ENCODE results near the gene CCDC88C.
"Not testable (repeated sequence)": the region's sequence is repeated elsewhere in the genome, so short reads cannot be mapped to it uniquely, and the experiment has no call there.

The CCDC88C gene, protein sequence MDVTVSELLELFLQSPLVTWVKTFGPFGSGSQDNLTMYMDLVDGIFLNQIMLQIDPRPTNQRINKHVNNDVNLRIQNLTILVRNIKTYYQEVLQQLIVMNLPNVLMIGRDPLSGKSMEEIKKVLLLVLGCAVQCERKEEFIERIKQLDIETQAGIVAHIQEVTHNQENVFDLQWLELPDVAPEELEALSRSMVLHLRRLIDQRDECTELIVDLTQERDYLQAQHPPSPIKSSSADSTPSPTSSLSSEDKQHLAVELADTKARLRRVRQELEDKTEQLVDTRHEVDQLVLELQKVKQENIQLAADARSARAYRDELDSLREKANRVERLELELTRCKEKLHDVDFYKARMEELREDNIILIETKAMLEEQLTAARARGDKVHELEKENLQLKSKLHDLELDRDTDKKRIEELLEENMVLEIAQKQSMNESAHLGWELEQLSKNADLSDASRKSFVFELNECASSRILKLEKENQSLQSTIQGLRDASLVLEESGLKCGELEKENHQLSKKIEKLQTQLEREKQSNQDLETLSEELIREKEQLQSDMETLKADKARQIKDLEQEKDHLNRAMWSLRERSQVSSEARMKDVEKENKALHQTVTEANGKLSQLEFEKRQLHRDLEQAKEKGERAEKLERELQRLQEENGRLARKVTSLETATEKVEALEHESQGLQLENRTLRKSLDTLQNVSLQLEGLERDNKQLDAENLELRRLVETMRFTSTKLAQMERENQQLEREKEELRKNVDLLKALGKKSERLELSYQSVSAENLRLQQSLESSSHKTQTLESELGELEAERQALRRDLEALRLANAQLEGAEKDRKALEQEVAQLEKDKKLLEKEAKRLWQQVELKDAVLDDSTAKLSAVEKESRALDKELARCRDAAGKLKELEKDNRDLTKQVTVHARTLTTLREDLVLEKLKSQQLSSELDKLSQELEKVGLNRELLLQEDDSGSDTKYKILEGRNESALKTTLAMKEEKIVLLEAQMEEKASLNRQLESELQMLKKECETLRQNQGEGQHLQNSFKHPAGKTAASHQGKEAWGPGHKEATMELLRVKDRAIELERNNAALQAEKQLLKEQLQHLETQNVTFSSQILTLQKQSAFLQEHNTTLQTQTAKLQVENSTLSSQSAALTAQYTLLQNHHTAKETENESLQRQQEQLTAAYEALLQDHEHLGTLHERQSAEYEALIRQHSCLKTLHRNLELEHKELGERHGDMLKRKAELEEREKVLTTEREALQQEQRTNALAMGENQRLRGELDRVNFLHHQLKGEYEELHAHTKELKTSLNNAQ (N-terminal part only)

GRCh38 chr14:91417120-91417982 is at the start of gene CCDC88C:
Gene CCDC88C, minus strand, starts transcription at chr14:91417820. Its CDS starts 130 bp downstream, at chr14:91417690.
- in situ Hi-C loops (cut with HindIII; ENCODE audit: low pct_ligation_motif_present, low pct_unique_long_range_greater_than_20kb, low sequenced_read_pairs), result no loop called here
- peak; percentile 68 for DNase-seq

- DNase-seq, result no peak
Observed at GRCh38 chr14:91466192-91466591, 48.6 kb upstream of the CCDC88C start.

DNA sequence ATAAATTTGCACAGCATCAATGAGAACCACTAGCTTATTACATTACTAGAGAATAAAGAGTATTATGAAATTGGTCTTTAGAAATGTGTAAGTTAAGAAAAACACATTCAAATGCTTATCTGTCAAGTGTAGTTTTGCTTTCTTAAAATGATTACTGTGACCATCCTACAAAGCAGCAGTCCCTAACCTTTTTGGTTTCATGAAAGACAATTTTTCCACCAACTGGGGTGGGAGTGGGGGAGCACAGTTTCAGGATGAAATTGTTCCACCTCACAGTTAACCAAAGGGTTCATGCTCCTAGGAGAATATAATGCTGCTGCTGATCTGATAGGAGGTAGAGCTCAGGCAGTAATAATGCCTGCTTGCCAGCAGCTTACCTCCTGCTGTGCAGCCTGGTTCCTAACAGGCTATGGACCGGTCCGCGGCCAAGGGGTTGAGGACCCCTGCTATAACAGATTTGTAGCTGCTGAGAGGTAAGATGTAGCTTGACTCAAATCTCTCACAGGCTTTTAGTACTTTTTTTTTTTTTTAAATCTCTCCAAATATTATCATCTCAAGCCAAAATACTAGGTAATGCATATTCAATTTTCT is 47.1 kb upstream of the CCDC88C start:
- in situ Hi-C loops (cut with HindIII; ENCODE audit: low pct_ligation_motif_present, low pct_unique_long_range_greater_than_20kb, low sequenced_read_pairs), result no loop called here
- DNase-seq, result no peak

More at GRCh38 chr14:91466192-91466591, 48.6 kb upstream of the CCDC88C start:
- in situ Hi-C loops (cut with HindIII; ENCODE audit: low pct_ligation_motif_present, low pct_unique_long_range_greater_than_20kb, low sequenced_read_pairs), result no loop called here

- DNase-seq, result no peak
- in situ Hi-C loops (cut with HindIII; ENCODE audit: low pct_ligation_motif_present, low pct_unique_long_range_greater_than_20kb, low sequenced_read_pairs), result no loop called here
Observed at GRCh38 chr14:91458612-91459011, 41.0 kb upstream of the CCDC88C start.

DNA sequence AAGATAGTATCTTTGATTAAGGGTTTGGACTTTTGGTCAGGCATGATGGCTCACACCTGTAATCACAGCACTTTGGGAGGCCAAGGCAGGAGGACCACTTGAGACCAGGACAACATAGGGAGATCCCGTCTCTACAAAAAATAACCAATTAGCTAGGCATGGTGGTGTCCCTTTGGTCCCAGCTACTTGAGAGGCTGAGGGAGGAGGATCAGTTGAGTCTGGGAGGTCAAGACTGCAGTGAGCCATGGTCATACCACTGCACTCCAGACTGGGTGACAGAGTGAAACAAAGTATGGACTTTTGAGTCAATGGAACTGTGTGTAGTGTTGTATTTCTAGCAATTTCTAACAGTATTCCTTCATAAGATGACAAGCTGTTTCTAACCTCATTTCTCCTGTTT is 38.7 kb upstream of the CCDC88C start:
- in situ Hi-C loops (cut with HindIII; ENCODE audit: low pct_ligation_motif_present, low pct_unique_long_range_greater_than_20kb, low sequenced_read_pairs), result no loop called here
- no peak for DNase-seq

DNA sequence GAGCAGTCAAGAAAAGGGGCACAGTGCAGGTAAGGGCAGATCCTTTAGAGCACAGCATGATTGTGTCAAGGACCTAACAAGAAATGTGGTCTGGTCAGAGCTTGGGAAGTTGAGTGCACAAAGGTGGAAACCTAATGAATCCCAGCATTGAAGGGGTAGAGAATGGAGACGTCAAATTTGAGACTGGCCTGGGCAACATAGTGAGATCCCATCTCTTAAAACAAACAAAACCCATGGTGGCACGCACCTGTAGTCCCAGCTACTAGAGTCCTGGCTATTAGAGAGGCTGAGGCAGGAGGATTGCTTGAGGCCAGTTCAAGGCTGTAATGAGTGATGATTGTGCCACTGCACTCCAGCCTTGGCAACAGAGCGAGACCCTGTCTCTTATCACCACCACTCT is 37.0 kb upstream of the CCDC88C start:
- no peak for DNase-seq
- in situ Hi-C loops (cut with HindIII; ENCODE audit: low pct_ligation_motif_present, low pct_unique_long_range_greater_than_20kb, low sequenced_read_pairs), result no loop called here

GRCh38 chr14:91454155-91454554 is 36.5 kb upstream of the CCDC88C start:
- in situ Hi-C loops (cut with HindIII; ENCODE audit: low pct_ligation_motif_present, low pct_unique_long_range_greater_than_20kb, low sequenced_read_pairs), result no loop called here
- no peak for DNase-seq

- in situ Hi-C loops (cut with HindIII; ENCODE audit: low pct_ligation_motif_present, low pct_unique_long_range_greater_than_20kb, low sequenced_read_pairs), result no loop called here
- DNase-seq, result no peak
Observed at GRCh38 chr14:91453744-91454143, 36.1 kb upstream of the CCDC88C start.

- in situ Hi-C loops (cut with HindIII; ENCODE audit: low pct_ligation_motif_present, low pct_unique_long_range_greater_than_20kb, low sequenced_read_pairs), result no loop called here
- DNase-seq, result no peak
Observed at GRCh38 chr14:91444335-91445020, 26.9 kb upstream of the CCDC88C start.

- in situ Hi-C loops (cut with HindIII; ENCODE audit: low pct_ligation_motif_present, low pct_unique_long_range_greater_than_20kb, low sequenced_read_pairs), result no loop called here
- DNase-seq, result no peak
Observed at GRCh38 chr14:91439345-91439744, 21.7 kb upstream of the CCDC88C start.

DNA sequence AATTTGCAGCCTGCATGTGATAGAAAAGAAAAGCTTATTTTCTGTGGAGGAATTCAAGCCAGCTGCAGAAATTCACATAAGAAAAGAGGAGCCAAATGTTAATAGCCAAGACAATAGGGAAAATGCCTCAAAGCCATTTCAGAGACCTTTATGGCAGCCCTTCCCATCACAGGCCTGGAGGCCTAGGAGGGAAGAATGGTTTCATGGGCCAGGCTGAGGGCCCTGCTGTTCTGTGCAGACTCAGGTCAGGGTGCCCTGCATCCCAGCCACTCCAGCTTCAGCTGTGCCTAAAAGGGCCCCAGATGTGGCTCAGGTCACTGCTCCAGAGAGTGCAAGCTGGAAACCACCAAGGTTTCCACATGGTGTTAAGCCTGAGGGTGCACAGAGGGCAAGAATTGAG is 21.2 kb upstream of the CCDC88C start:
- DNase-seq, result no peak
- in situ Hi-C loops (cut with HindIII; ENCODE audit: low pct_ligation_motif_present, low pct_unique_long_range_greater_than_20kb, low sequenced_read_pairs), result no loop called here

- DNase-seq; in situ Hi-C loops (cut with HindIII; ENCODE audit: low pct_ligation_motif_present, low pct_unique_long_range_greater_than_20kb, low sequenced_read_pairs): not testable (repeated sequence)
Observed at GRCh38 chr14:91436266-91436665, 18.6 kb upstream of the CCDC88C start.

GRCh38 chr14:91429385-91429784 is 11.8 kb upstream of the CCDC88C start:
- in situ Hi-C loops (cut with HindIII; ENCODE audit: low pct_ligation_motif_present, low pct_unique_long_range_greater_than_20kb, low sequenced_read_pairs), result no loop called here
- no peak for DNase-seq

DNA sequence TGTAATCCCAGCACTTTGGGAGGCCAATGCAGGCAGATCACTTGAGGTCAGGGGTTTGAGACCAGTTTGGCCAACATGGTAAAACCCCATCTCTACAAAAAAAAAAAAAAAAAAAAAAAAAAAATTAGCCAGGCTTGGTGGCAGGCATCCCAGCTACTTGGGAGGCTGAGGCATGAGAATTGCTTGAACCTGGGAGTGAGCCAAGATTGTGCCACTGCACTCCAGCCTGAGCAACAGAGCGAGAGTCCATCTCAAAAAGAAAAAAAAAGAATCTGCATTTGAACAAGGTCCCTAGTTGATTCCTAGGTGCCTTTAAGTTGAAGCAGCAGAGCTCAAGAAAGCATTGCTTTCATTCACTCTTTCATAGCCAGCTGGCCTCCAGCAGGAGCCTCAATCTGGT is 11.3 kb upstream of the CCDC88C start:
- DNase-seq; in situ Hi-C loops (cut with HindIII; ENCODE audit: low pct_ligation_motif_present, low pct_unique_long_range_greater_than_20kb, low sequenced_read_pairs): not testable (repeated sequence)

DNA sequence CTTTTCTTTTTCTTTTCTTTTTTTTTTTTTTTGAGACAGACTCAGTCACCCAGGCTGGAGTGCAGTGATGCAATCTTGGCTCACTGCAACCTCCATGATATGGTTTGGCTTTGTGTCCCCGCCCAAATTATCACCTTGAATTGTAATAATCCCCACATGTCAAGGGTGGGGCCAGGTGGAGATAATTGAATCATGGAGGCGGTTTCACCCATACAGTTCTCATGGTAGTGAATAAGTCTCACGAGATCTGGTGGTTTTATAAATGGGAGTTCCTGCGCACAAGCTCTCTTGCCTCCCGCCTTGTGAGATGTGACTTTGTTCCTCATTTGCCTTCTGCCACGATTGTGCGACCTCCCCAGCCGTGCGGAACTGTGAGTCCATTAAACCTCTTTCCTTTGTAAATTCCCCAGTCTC is 7.9 kb upstream of the CCDC88C start:
- DNase-seq; in situ Hi-C loops (cut with HindIII; ENCODE audit: low pct_ligation_motif_present, low pct_unique_long_range_greater_than_20kb, low sequenced_read_pairs): not testable (repeated sequence)

- in situ Hi-C loops (cut with HindIII; ENCODE audit: low pct_ligation_motif_present, low pct_unique_long_range_greater_than_20kb, low sequenced_read_pairs), result no loop called here
- DNase-seq, result no peak
Observed at GRCh38 chr14:91424813-91425530, 7.4 kb upstream of the CCDC88C start.

Data from ACHN (cell line).